ENCODE results near the gene NPFF.

GRCh38 chr12:53500776-53501614, 6.3 kb downstream of the NPFF start, which contains the start of gene TARBP2:
- TF ChIP-seq CTCF (conservative IDR thresholded peaks at IDR 0.05): no peak
- TF ChIP-seq EZH2 (IDR thresholded peaks at IDR 0.05; ENCODE audit: low read depth): no peak

Data from PC-9 (cell line).